ENCODE data around the gene MAPKBP1.

The MAPKBP1 gene

GRCh38 chr15:41804916-41805666 is 30.8 kb downstream of the MAPKBP1 start:
- Histone ChIP-seq H3K4me3 (ENCODE audit: low read depth in 1 of 2, low read length in 1 of 2) (no peak overlapping the region), H3K4me1 (ENCODE audit: control insufficient read depth in 1 of 2, insufficient read depth in 1 of 2, low read depth in 1 of 2, low read length in 1 of 2) (peaks cover 0 to 3% of the 10 kb centered on the region in 2 experiments), H3K27ac (no peak overlapping the region), H3K9me3 (no peaks in the 10 kb centered on the region), H3K36me3 (no peaks in the 10 kb centered on the region), H3K27me3 (no peaks in the 10 kb centered on the region)
- TF ChIP-seq CTCF (IDR thresholded peaks at IDR 0.05) = no peak

GRCh38 chr15:41805711-41806110 is 31.4 kb downstream of the MAPKBP1 start:
- Histone ChIP-seq H3K4me3 (ENCODE audit: low read depth in 1 of 2, low read length in 1 of 2) (no peak overlapping the region), H3K4me1 (ENCODE audit: control insufficient read depth in 1 of 2, insufficient read depth in 1 of 2, low read depth in 1 of 2, low read length in 1 of 2) (peaks cover 0 to 3% of the 10 kb centered on the region in 2 experiments), H3K9me3 (no peaks in the 10 kb centered on the region), H3K27ac (no peak overlapping the region), H3K36me3 (no peaks in the 10 kb centered on the region), H3K27me3 (no peaks in the 10 kb centered on the region)
- TF ChIP-seq CTCF (IDR thresholded peaks at IDR 0.05) = no peak

- no peak overlapping the region for H3K27ac ChIP-seq
- H3K4me1 ChIP-seq (ENCODE audit: control insufficient read depth in 1 of 2, insufficient read depth in 1 of 2, low read depth in 1 of 2, low read length in 1 of 2) = peaks cover 0 to 3% of the 10 kb centered on the region in 2 experiments
- no peaks in the 10 kb centered on the region for H3K36me3 ChIP-seq
- no peak overlapping the region for H3K4me3 ChIP-seq (ENCODE audit: low read depth in 1 of 2, low read length in 1 of 2)
- TF ChIP-seq CTCF (IDR thresholded peaks at IDR 0.05) = no peak
- H3K9me3 ChIP-seq = no peaks in the 10 kb centered on the region
- no peaks in the 10 kb centered on the region for H3K27me3 ChIP-seq
These were observed 32.3 kb downstream of the MAPKBP1 start for GRCh38 chr15:41806291-41807181.

GRCh38 chr15:41809121-41809520 is 34.8 kb downstream of the MAPKBP1 start:
- Histone ChIP-seq H3K9me3 (no peaks in the 10 kb centered on the region), H3K4me3 (ENCODE audit: low read depth in 1 of 2, low read length in 1 of 2) (no peak overlapping the region), H3K27ac (no peak overlapping the region), H3K4me1 (ENCODE audit: control insufficient read depth in 1 of 2, insufficient read depth in 1 of 2, low read depth in 1 of 2, low read length in 1 of 2) (peaks cover 0 to 3% of the 10 kb centered on the region in 2 experiments), H3K27me3 (no peaks in the 10 kb centered on the region), H3K36me3 (peaks cover 18% of the 10 kb centered on the region)
- TF ChIP-seq CTCF (IDR thresholded peaks at IDR 0.05) = no peak

GRCh38 chr15:41809526-41810220 is 35.4 kb downstream of the MAPKBP1 start:
- Histone ChIP-seq H3K9me3 (no peaks in the 10 kb centered on the region), H3K4me1 (ENCODE audit: control insufficient read depth in 1 of 2, insufficient read depth in 1 of 2, low read depth in 1 of 2, low read length in 1 of 2) (peaks cover 0 to 3% of the 10 kb centered on the region in 2 experiments), H3K27ac (no peak overlapping the region), H3K27me3 (no peaks in the 10 kb centered on the region), H3K4me3 (ENCODE audit: low read depth in 1 of 2, low read length in 1 of 2) (no peak overlapping the region), H3K36me3 (peaks cover 24% of the 10 kb centered on the region)
- TF ChIP-seq CTCF (IDR thresholded peaks at IDR 0.05) = no peak

All from neutrophil (primary cell).